ENCODE measurements around the gene OPTC.

The OPTC gene

DNA sequence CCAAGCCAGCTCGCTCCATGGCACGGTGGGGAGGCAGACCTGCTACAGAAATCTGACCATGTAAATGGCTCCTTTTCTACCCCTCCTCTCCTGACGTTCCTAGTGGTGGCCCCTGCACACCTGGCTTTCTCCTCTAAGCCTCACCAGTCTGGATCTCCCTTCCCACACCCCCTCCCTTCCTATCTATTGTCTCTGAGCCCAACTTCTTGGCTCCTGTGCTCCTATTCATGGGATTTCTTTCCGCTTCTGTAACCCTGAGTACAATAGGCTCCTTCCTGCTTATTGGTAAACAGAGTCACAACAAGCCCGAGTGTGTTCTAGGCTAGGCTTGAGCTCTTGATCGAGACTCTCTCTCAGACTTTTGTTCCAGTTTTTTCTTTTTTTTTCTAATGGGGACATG is 17.6 kb downstream of the OPTC start:
- no peaks in the 10 kb centered on the region for H3K27me3 ChIP-seq (ENCODE audit: insufficient read depth, low read depth, severe bottlenecking)
- no peak overlapping the region for H3K27ac ChIP-seq
- no peak for DNase-seq
- TF ChIP-seq, protein P1, sequence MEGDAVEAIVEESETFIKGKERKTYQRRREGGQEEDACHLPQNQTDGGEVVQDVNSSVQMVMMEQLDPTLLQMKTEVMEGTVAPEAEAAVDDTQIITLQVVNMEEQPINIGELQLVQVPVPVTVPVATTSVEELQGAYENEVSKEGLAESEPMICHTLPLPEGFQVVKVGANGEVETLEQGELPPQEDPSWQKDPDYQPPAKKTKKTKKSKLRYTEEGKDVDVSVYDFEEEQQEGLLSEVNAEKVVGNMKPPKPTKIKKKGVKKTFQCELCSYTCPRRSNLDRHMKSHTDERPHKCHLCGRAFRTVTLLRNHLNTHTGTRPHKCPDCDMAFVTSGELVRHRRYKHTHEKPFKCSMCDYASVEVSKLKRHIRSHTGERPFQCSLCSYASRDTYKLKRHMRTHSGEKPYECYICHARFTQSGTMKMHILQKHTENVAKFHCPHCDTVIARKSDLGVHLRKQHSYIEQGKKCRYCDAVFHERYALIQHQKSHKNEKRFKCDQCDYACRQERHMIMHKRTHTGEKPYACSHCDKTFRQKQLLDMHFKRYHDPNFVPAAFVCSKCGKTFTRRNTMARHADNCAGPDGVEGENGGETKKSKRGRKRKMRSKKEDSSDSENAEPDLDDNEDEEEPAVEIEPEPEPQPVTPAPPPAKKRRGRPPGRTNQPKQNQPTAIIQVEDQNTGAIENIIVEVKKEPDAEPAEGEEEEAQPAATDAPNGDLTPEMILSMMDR (IDR thresholded peaks at IDR 0.05; ENCODE audit: low read depth, low read length) = no peak
- no peaks in the 10 kb centered on the region for H3K9me3 ChIP-seq (ENCODE audit: severe bottlenecking)
- H3K36me3 ChIP-seq = no peaks in the 10 kb centered on the region
- H3K4me3 ChIP-seq (ENCODE audit: low read depth, low read length) = no peak overlapping the region

DNA sequence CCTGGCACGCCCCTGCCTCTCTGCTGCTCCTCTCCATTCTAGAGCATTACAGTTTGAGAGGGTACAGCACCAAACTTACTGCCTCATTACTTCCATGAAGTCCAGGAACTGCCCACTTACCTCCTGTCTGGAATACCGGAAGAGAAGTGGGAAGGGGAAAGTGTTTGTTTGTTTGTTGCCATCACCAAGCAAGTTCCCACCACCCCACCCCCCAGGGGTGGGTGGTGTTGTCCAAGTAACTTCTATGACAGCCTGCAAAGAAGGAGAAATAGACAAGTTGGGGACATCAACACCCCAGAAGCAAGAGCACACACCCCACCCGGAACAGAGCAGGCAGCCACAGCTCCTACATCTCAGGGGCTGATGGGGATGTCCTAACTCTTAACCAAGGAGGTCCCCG is 18.0 kb downstream of the OPTC start:
- Histone ChIP-seq H3K36me3 (no peaks in the 10 kb centered on the region), H3K9me3 (ENCODE audit: severe bottlenecking) (no peaks in the 10 kb centered on the region), H3K4me3 (ENCODE audit: low read depth, low read length) (no peak overlapping the region), H3K27ac (no peak overlapping the region), H3K27me3 (ENCODE audit: insufficient read depth, low read depth, severe bottlenecking) (no peaks in the 10 kb centered on the region)
- TF ChIP-seq, protein P1 (IDR thresholded peaks at IDR 0.05; ENCODE audit: low read depth, low read length) = no peak
- DNase-seq = no peak

DNA sequence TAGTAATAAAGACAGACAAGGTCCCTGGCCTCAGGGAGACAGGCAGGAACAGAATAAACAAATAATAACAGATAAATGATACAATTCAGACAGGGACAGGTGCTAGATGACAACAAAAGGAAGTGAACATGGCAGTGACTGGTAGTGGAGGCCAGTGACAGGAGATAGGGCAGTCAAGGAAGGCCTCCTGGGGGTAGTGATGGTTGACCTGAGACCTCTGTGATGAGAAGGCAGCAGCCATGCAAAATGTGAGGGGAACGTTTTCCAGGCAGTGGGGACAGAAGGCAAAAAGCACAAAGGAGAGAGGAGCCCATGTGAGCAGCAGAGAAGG is 18.5 kb downstream of the OPTC start:
- DNase-seq = no peak
- H3K4me3 ChIP-seq (ENCODE audit: low read depth, low read length) = no peak overlapping the region
- H3K27ac ChIP-seq = no peak overlapping the region
- TF ChIP-seq, protein P1 (IDR thresholded peaks at IDR 0.05; ENCODE audit: low read depth, low read length) = no peak
- H3K27me3 ChIP-seq (ENCODE audit: insufficient read depth, low read depth, severe bottlenecking) = no peaks in the 10 kb centered on the region
- no peaks in the 10 kb centered on the region for H3K36me3 ChIP-seq
- H3K9me3 ChIP-seq (ENCODE audit: severe bottlenecking) = no peaks in the 10 kb centered on the region

DNA sequence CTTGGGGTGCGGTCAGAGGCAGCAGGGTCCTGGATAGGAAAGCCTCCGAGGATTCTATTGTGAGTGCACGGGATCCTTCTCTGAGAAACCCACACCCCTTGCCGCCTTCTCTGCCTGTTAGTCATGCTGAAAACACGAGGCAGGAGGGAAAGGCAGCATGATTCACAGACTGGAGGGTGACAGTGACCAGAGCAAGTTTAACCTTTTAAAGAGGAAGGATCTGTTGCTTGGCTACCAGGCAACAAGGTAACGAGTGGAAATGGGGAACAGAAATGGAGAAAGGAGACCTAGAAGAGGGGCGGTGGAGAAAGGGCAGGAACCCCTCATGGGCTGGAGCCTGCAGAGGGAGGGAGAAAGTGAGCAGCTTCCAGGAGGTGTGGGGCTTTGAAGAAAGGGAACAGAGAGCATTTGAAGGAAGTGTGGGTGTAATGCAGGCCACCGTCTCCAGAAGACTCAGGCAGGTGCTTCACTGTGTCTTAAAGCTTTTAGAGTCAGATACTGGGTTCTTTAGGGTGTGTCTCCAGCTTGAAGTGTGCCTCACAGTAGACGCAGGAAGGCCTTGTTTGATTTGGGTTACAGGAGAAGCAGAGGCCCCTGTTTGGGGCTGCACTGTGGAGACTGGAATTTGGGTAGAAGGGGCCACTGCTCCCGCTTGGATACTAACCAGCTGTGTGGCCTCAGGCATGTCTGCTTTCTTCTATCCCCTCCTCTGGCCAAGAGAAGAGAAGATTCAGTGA is 19.1 kb downstream of the OPTC start:
- TF ChIP-seq, protein P1 (IDR thresholded peaks at IDR 0.05; ENCODE audit: low read depth, low read length) = no peak
- H3K9me3 ChIP-seq (ENCODE audit: severe bottlenecking) = no peaks in the 10 kb centered on the region
- H3K27ac ChIP-seq = no peak overlapping the region
- DNase-seq = no peak
- H3K4me3 ChIP-seq (ENCODE audit: low read depth, low read length) = no peak overlapping the region
- H3K27me3 ChIP-seq (ENCODE audit: insufficient read depth, low read depth, severe bottlenecking) = no peaks in the 10 kb centered on the region
- no peaks in the 10 kb centered on the region for H3K36me3 ChIP-seq

DNA sequence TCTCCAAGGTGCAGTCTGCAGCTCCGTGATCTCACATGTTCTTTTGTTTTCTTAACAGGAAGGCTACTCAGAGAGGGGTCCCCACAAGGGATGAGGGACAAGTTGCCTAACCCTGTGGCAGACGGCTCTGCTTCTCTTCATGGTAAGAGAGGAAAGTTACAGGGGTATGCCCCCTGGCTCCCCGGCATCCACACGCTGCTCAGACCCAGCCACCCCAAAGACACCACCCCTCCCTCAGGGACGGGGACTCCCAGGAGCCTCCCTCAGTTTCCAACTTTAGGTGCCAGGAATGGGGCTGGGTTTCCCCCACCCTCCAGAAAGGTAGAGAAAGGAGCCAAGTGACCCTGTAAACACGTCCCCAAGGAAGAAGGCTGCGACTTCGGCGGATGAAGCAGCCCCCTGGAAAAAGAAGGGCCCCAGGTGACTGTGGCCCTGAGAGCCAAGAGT is 19.7 kb downstream of the OPTC start:
- TF ChIP-seq, protein P1 (IDR thresholded peaks at IDR 0.05; ENCODE audit: low read depth, low read length) = no peak
- no peak for DNase-seq
- no peak overlapping the region for H3K4me3 ChIP-seq (ENCODE audit: low read depth, low read length)
- 0 out of 2 replicates have a peak overlapping the region, but pooled peaks have one; percentile 2 for H3K27ac ChIP-seq
- no peaks in the 10 kb centered on the region for H3K9me3 ChIP-seq (ENCODE audit: severe bottlenecking)
- no peaks in the 10 kb centered on the region for H3K27me3 ChIP-seq (ENCODE audit: insufficient read depth, low read depth, severe bottlenecking)
- H3K36me3 ChIP-seq = no peaks in the 10 kb centered on the region

DNA sequence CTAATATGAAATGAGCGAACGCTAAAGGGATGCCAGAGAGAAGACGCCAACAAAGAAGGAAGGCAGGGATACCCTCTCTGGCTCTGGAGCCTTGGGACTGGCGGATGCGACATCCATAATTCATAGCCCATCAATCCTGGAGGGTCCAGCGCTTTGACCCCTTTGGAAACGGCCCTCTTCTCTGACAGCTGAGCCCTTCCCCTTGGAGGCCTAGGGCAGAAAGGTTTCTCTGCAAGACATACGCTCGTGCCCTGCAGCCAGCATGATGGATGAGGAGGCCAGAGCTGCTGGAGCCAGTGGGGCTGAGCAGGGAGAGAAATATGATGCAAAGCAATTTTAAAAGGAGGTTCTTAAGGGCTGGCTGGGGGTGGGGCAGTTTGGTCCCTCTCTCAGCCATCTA is 22.2 kb downstream of the OPTC start:
- Histone ChIP-seq H3K27me3 (ENCODE audit: insufficient read depth, low read depth, severe bottlenecking) (no peaks in the 10 kb centered on the region), H3K36me3 (no peaks in the 10 kb centered on the region), H3K4me3 (ENCODE audit: low read depth, low read length) (no peak overlapping the region), H3K27ac (no peak overlapping the region), H3K9me3 (ENCODE audit: severe bottlenecking) (no peaks in the 10 kb centered on the region)
- TF ChIP-seq, protein P1 (IDR thresholded peaks at IDR 0.05; ENCODE audit: low read depth, low read length) = no peak
- DNase-seq = no peak

All from WERI-Rb-1 (cell line).